Neural progenitor cell (in vitro differentiated cells): Measurements from ENCODE around the gene HORMAD1. TPM values are rescaled to one million over a fixed set of nuclear protein-coding genes. Genes with fewer than 3 reads are reported as not detected.

ENCODE experiments used
- DNase-seq: peaks from one replicate; pipeline ENCODE4 v3.0.0-alpha.2; 2016; ENCODE audit warnings: low spot score
- H2AFZ ChIP-seq: fragments of 200-600 bp; sonication (generic); replicated peaks from 2 replicates; pipeline ENCODE4 v1.6.1; 2016; ENCODE audit warnings: antibody characterized with exemption
- H3F3A ChIP-seq: fragments of 200-600 bp; sonication (generic); 2 replicates; pipeline ENCODE4 v1.6.1; 2016; ENCODE audit warnings: antibody characterized with exemption, low read depth
- H3K27ac ChIP-seq: fragments of 200-600 bp; sonication (generic); 2 replicates; pipeline ENCODE4 v1.5.1; 2016; ENCODE audit warnings: mild to moderate bottlenecking
- H3K27me3 ChIP-seq: fragments of 200-600 bp; sonication (generic); 2 replicates; pipeline ENCODE4 v1.6.1; 2016; ENCODE audit warnings: mild to moderate bottlenecking, moderate library complexity
- H3K36me3 ChIP-seq: fragments of 200-600 bp; sonication (generic); 2 replicates; pipeline ENCODE4 v1.5.1; 2016
- H3K4me1 ChIP-seq: fragments of 200-600 bp; sonication (generic); 2 replicates; pipeline ENCODE4 v1.6.1; 2016; ENCODE audit warnings: mixed run types
- H3K4me2 ChIP-seq: fragments of 200-600 bp; sonication (generic); 2 replicates; pipeline ENCODE4 v1.6.1; 2016
- H3K4me3 ChIP-seq: fragments of 200-600 bp; sonication (generic); 2 replicates; pipeline ENCODE4 v1.5.1; 2016
- H3K79me2 ChIP-seq: fragments of 200-600 bp; sonication (generic); 2 replicates; pipeline ENCODE4 v1.6.1; 2016; ENCODE audit warnings: low read depth
- H3K9ac ChIP-seq: fragments of 200-600 bp; sonication (generic); 2 replicates; pipeline ENCODE4 v1.6.1; 2016
- H3K9me3 ChIP-seq: fragments of 200-600 bp; sonication (generic); 2 replicates; pipeline ENCODE4 v1.5.1; 2016; ENCODE audit warnings: low read depth
- H4K20me1 ChIP-seq: fragments of 200-600 bp; sonication (generic); 2 replicates; pipeline ENCODE4 v1.6.1; 2016; ENCODE audit warnings: low read depth
- H3K27ac Mint-ChIP-seq: 3 replicates; pipeline ENCODE4 v1.8.0; 2021; ENCODE audit warnings: mixed read lengths
- H3K27me3 Mint-ChIP-seq: 2 replicates; pipeline ENCODE4 v1.8.0; 2022; ENCODE audit warnings: low read depth, mild to moderate bottlenecking, inconsistent platforms, moderate library complexity, mixed read lengths; ENCODE audit not compliant: insufficient read depth
- H3K36me3 Mint-ChIP-seq: 3 replicates; pipeline ENCODE4 v1.8.0; 2021; ENCODE audit warnings: mixed read lengths
- H3K4me1 Mint-ChIP-seq: 3 replicates; pipeline ENCODE4 v1.8.0; 2021; ENCODE audit warnings: mixed read lengths
- H3K4me3 Mint-ChIP-seq: 3 replicates; pipeline ENCODE4 v1.8.0; 2021; ENCODE audit warnings: mild to moderate bottlenecking, moderate library complexity, mixed read lengths
- H3K9me3 Mint-ChIP-seq: 3 replicates; pipeline ENCODE4 v1.8.0; 2020; ENCODE audit warnings: mixed read lengths
- CTCF ChIP-seq: fragments of 200-600 bp; sonication (generic); IDR thresholded peaks from 2 replicates; pipeline ENCODE4 v1.5.1; 2017; ENCODE audit warnings: antibody characterized with exemption, mild to moderate bottlenecking
- EZH2 ChIP-seq: fragments of 200-600 bp; sonication (generic); IDR thresholded peaks from 2 replicates; pipeline ENCODE4 v1.6.1; 2017; ENCODE audit warnings: antibody characterized with exemption, mild to moderate bottlenecking, moderate library complexity
- EZH2phosphoT487 ChIP-seq: fragments of 200-600 bp; sonication (generic); IDR thresholded peaks from 2 replicates; pipeline ENCODE4 v1.6.1; 2017; ENCODE audit warnings: antibody characterized with exemption
- total RNA-seq: library from RNA; depleted of rRNA; stranded (reverse); fragments of >200 nt; gene quantifications from 2 replicates; pipeline ENCODE4 v1.2.3, GENCODE V29; 2015; ENCODE audit warnings: low replicate concordance

Gene HORMAD1
- total RNA-seq, 1 donor from 2014 or later, result not detected

GRCh38 chr1:150695561-150695960, 25.1 kb downstream of the HORMAD1 start:
- no peaks in the 10 kb centered on the region for H3K27me3 ChIP-seq
- peak overlapping the region; percentile 87 for H3K4me3 ChIP-seq
- Mint-ChIP-seq H3K27ac (no peak overlapping the region), H3K36me3 (peaks cover 12% of the 10 kb centered on the region), H3K9me3 (no peaks in the 10 kb centered on the region), H3K4me1 (peaks cover 7% of the 10 kb centered on the region), H3K27me3 (no peaks in the 10 kb centered on the region), H3K4me3 (peak overlapping the region; percentile 69)
- peak overlapping the region; percentile 93 for H3K4me2 ChIP-seq
- no peaks in the 10 kb centered on the region for H3K9me3 ChIP-seq
- H2AFZ ChIP-seq, result no peak overlapping the region
- no peak for TF ChIP-seq EZH2
- TF ChIP-seq CTCF, result no peak
- no peak for TF ChIP-seq EZH2phosphoT487
- peaks cover 8% of the 10 kb centered on the region for H4K20me1 ChIP-seq
- H3K9ac ChIP-seq, result no peak overlapping the region
- H3K27ac ChIP-seq, result no peak overlapping the region
- H3F3A ChIP-seq, result no peaks in the 10 kb centered on the region
- no peak for DNase-seq
- H3K79me2 ChIP-seq, result peaks cover 26% of the 10 kb centered on the region
- peaks cover 10% of the 10 kb centered on the region for H3K4me1 ChIP-seq
- peaks cover 31% of the 10 kb centered on the region for H3K36me3 ChIP-seq

- Histone ChIP-seq H3F3A (no peaks in the 10 kb centered on the region), H3K27me3 (no peaks in the 10 kb centered on the region), H3K4me1 (peaks cover 10% of the 10 kb centered on the region), H3K9me3 (no peaks in the 10 kb centered on the region), H2AFZ (no peak overlapping the region), H3K27ac (no peak overlapping the region), H3K4me3 (no peak overlapping the region), H3K79me2 (peaks cover 26% of the 10 kb centered on the region), H3K4me2 (no peak overlapping the region), H3K36me3 (peaks cover 31% of the 10 kb centered on the region), H4K20me1 (peaks cover 8% of the 10 kb centered on the region), H3K9ac (no peak overlapping the region)
- Mint-ChIP-seq H3K4me3 (no peak overlapping the region), H3K36me3 (peaks cover 15% of the 10 kb centered on the region), H3K27ac (no peak overlapping the region), H3K4me1 (peaks cover 7% of the 10 kb centered on the region), H3K9me3 (no peaks in the 10 kb centered on the region), H3K27me3 (no peaks in the 10 kb centered on the region)
- DNase-seq, result no peak
- TF ChIP-seq EZH2phosphoT487, result no peak
- TF ChIP-seq CTCF, result no peak
Measured at GRCh38 chr1:150692720-150693119, 28.0 kb downstream of the HORMAD1 start.

- Histone ChIP-seq H3K79me2 (no peaks in the 10 kb centered on the region), H2AFZ (no peak overlapping the region), H3K9me3 (no peaks in the 10 kb centered on the region), H3K4me2 (no peak overlapping the region), H3K27me3 (no peaks in the 10 kb centered on the region), H3K36me3 (peaks cover 19% of the 10 kb centered on the region), H3K9ac (no peak overlapping the region), H3K4me1 (no peaks in the 10 kb centered on the region), H3K27ac (no peak overlapping the region), H3K4me3 (no peak overlapping the region), H4K20me1 (no peaks in the 10 kb centered on the region), H3F3A (no peaks in the 10 kb centered on the region)
- Mint-ChIP-seq H3K4me3 (no peak overlapping the region), H3K27ac (no peak overlapping the region), H3K9me3 (no peaks in the 10 kb centered on the region), H3K36me3 (peaks cover 14% of the 10 kb centered on the region), H3K27me3 (no peaks in the 10 kb centered on the region), H3K4me1 (no peaks in the 10 kb centered on the region)
- TF ChIP-seq CTCF (no peak), EZH2 (no peak), EZH2phosphoT487 (no peak)
- DNase-seq, result no peak
Measured at GRCh38 chr1:150688763-150689162, 31.9 kb downstream of the HORMAD1 start.
